Gastrocnemius medialis (tissue), 4 donors: ENCODE results near the gene OR10J5. TPM values are rescaled to one million over a fixed set of nuclear protein-coding genes. Genes with fewer than 3 reads are reported as not detected.
"Not testable (repeated sequence)": the region's sequence is repeated elsewhere in the genome, so short reads cannot be mapped to it uniquely, and the experiment has no call there.

Source experiments
- ATAC-seq, 2 donors: fragments of 150-250 bp; one replicate each; pipeline ENCODE4 v1.9.1; 2016
- DNase-seq, 2 donors: peaks; one replicate each; pipeline ENCODE4 v3.0.0-alpha.2; 2019
- H3K27ac ChIP-seq, 4 donors: fragments of 200-600 bp; sonication (generic); 1 replicate in 1 of 4; 2 replicates in 3 of 4; pipeline ENCODE4 v1.5.1; 2016 to 2018; ENCODE audit warnings: mild to moderate bottlenecking in 2 of 4, moderate library complexity in 1 of 4
- H3K27me3 ChIP-seq, 3 donors: fragments of 200-600 bp; sonication (generic) in 2 of 3; 1 replicate in 1 of 3; 2 replicates in 2 of 3; pipeline versions ENCODE4 v1.5.1 to v1.6.0; 2016 to 2019; ENCODE audit warnings: mild to moderate bottlenecking in 1 of 3, moderate library complexity in 1 of 3
- H3K36me3 ChIP-seq, 2 donors: fragments of 200-600 bp; sonication (generic) in 1 of 2; one replicate each; pipeline ENCODE4 v1.5.1; 2017 to 2018
- H3K4me1 ChIP-seq, 2 donors: fragments of 200-600 bp; sonication (generic) in 1 of 2; one replicate each; pipeline ENCODE4 v1.5.1; 2016 to 2017; ENCODE audit warnings: mild to moderate bottlenecking in 2 of 2
- H3K4me3 ChIP-seq, 4 donors: fragments of 200-600 bp; sonication (generic) in 3 of 4; 1 replicate in 1 of 4; 2 replicates in 3 of 4; pipeline ENCODE4 v1.5.1; 2016 to 2019; ENCODE audit warnings: mild to moderate bottlenecking in 2 of 4
- H3K9me3 ChIP-seq, 3 donors: fragments of 200-600 bp; sonication (generic) in 2 of 3; 1 replicate in 1 of 3; 2 replicates in 2 of 3; pipeline ENCODE4 v1.5.1; 2016 to 2019
- CTCF ChIP-seq, 5 experiments: fragments of 450-650 bp in 3 of 5; fragments of 200-600 bp in 2 of 5; sonication (generic) in 2 of 5; IDR thresholded peaks in 4 of 5; conservative IDR thresholded peaks in 1 of 5; 1 replicate in 4 of 5; 2 replicates in 1 of 5; pipeline ENCODE4 v1.5.1; 2016 to 2019; ENCODE audit warnings: antibody characterized with exemption in 5 of 5, mild to moderate bottlenecking in 3 of 5, moderate library complexity in 3 of 5
- POLR2A ChIP-seq, 2 donors: fragments of 450-650 bp; IDR thresholded peaks; one replicate each; pipeline ENCODE4 v1.6.1; 2017; ENCODE audit warnings: antibody characterized with exemption in 2 of 2, mild to moderate bottlenecking in 2 of 2, moderate library complexity in 2 of 2
- in situ Hi-C, 4 donors: fragments of 200-750 bp; cut with MboI; loops; one replicate each; pipeline versions ENCODE4 v1.15.0 to v1.8.0; 2017; ENCODE audit warnings: low sequenced_read_pairs in 4 of 4
- intact Hi-C: fragments of 100-400 bp; cut with DNase I; formaldehyde crosslinking; loops from one replicate; pipeline ENCODE4 v1.15.1; 2023; ENCODE audit warnings: low total_unique reads
- total RNA-seq, 4 donors: library from RNA; depleted of rRNA; stranded (reverse); fragments of >200 nt; gene quantifications; one replicate each; pipeline versions ENCODE4 v1.1.0 to v1.2.3, GENCODE V29; 2016

Gene OR10J5
- total RNA-seq, 4 donors from 2014 or later, result not detected

- no peak for DNase-seq
Observed at GRCh38 chr1:159554261-159554660, 18.5 kb upstream of the OR10J5 start.

GRCh38 chr1:159548126-159548525 is 12.3 kb upstream of the OR10J5 start:
- no peaks in the 10 kb centered on the region for H3K27me3 ChIP-seq
- H3K4me1 ChIP-seq, result no peaks in the 10 kb centered on the region
- no peak overlapping the region for H3K4me3 ChIP-seq
- intact Hi-C loops, result no loop called here
- DNase-seq (no peak), ATAC-seq (no peak)
- no peak for TF ChIP-seq CTCF (IDR thresholded peaks at IDR 0.05 in 4 of 5, conservative IDR thresholded peaks at IDR 0.05 in 1 of 5)
- no peak for TF ChIP-seq POLR2A (IDR thresholded peaks at IDR 0.05)
- H3K9me3 ChIP-seq, result no peaks in the 10 kb centered on the region
- H3K36me3 ChIP-seq, result no peaks in the 10 kb centered on the region
- H3K27ac ChIP-seq, result no peak overlapping the region
- in situ Hi-C loops, result no loop called here

More at GRCh38 chr1:159554261-159554660, 18.5 kb upstream of the OR10J5 start:
- ATAC-seq, result no peak
- H3K4me1 ChIP-seq, result no peaks in the 10 kb centered on the region
- intact Hi-C loops (no loop called here), in situ Hi-C loops (no loop called here)
- no peak overlapping the region for H3K4me3 ChIP-seq
- TF ChIP-seq CTCF (IDR thresholded peaks at IDR 0.05 in 4 of 5, conservative IDR thresholded peaks at IDR 0.05 in 1 of 5) (no peak), POLR2A (IDR thresholded peaks at IDR 0.05) (no peak)
- no peak overlapping the region for H3K27ac ChIP-seq
- H3K36me3 ChIP-seq, result no peaks in the 10 kb centered on the region
- H3K27me3 ChIP-seq, result no peaks in the 10 kb centered on the region
- no peaks in the 10 kb centered on the region for H3K9me3 ChIP-seq

- no peaks in the 10 kb centered on the region for H3K36me3 ChIP-seq
- no peak overlapping the region for H3K4me3 ChIP-seq
- no peaks in the 10 kb centered on the region for H3K27me3 ChIP-seq
- intact Hi-C loops, result no loop called here
- H3K27ac ChIP-seq, result no peak overlapping the region
- TF ChIP-seq CTCF (IDR thresholded peaks at IDR 0.05 in 4 of 5, conservative IDR thresholded peaks at IDR 0.05 in 1 of 5), result no peak
- no peak for DNase-seq
- no peaks in the 10 kb centered on the region for H3K9me3 ChIP-seq
- in situ Hi-C loops, result no loop called here
- H3K4me1 ChIP-seq, result no peaks in the 10 kb centered on the region
- ATAC-seq, result no peak
Observed at GRCh38 chr1:159532922-159533321, 2.9 kb downstream of the OR10J5 start.

- H3K27me3 ChIP-seq, H3K4me3 ChIP-seq, H3K9me3 ChIP-seq, in situ Hi-C loops, ATAC-seq, H3K4me1 ChIP-seq, DNase-seq, intact Hi-C loops, H3K36me3 ChIP-seq, H3K27ac ChIP-seq: not testable (repeated sequence)
Observed at GRCh38 chr1:159524792-159525191, 11.0 kb downstream of the OR10J5 start.

GRCh38 chr1:159510229-159510541 is 25.6 kb downstream of the OR10J5 start:
- H3K27ac ChIP-seq, result no peak overlapping the region
- TF ChIP-seq POLR2A (IDR thresholded peaks at IDR 0.05) (no peak), CTCF (IDR thresholded peaks at IDR 0.05 in 4 of 5, conservative IDR thresholded peaks at IDR 0.05 in 1 of 5) (no peak)
- in situ Hi-C loops (no loop called here), intact Hi-C loops (no loop called here)
- H3K9me3 ChIP-seq, result no peaks in the 10 kb centered on the region
- no peak for DNase-seq
- H3K36me3 ChIP-seq, result no peaks in the 10 kb centered on the region
- H3K27me3 ChIP-seq, result no peaks in the 10 kb centered on the region
- no peak for ATAC-seq
- no peak overlapping the region for H3K4me3 ChIP-seq
- no peaks in the 10 kb centered on the region for H3K4me1 ChIP-seq
